Measurements from ENCODE around the gene TMEM132A. TPM values are rescaled to one million over a fixed set of nuclear protein-coding genes. Genes with fewer than 3 reads are reported as not detected.
A peak's percentile ranks its signal among the peaks of the same experiment; 100 is the strongest.

The TMEM132A gene
- total RNA-seq, 1 donor from 2014 or later = 164 TPM

DNA sequence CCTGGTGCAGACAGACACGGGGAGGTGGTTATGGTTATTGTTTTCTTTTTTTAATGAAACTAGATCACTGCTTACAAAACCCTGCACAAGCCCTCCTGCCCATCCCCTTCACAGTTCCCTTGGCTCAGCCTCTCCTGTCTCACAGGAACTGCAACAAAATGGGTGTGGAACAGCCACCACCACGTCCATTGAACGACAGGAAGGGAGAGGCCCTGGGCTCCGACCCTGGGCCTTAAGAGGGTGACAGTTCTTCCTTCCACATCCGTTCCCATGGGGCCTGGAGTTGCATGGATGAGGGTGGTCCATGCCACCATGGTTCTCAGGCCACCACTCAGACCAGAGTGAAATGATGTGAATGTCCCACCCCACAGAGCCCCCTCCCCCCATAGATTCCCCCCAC, 33.6 kb upstream of the TMEM132A start:
- Mint-ChIP-seq H3K27me3 (ENCODE audit: unreplicated experiment) (peaks cover 2% of the 10 kb centered on the region), H3K4me1 (ENCODE audit: unreplicated experiment) (no peaks in the 10 kb centered on the region), H3K9me3 (ENCODE audit: unreplicated experiment) (no peaks in the 10 kb centered on the region), H3K27ac (ENCODE audit: unreplicated experiment) (no peak overlapping the region), H3K36me3 (ENCODE audit: low read depth, unreplicated experiment) (peaks cover 26% of the 10 kb centered on the region), H3K4me3 (ENCODE audit: unreplicated experiment) (no peak overlapping the region)
- TF ChIP-seq, protein P1, sequence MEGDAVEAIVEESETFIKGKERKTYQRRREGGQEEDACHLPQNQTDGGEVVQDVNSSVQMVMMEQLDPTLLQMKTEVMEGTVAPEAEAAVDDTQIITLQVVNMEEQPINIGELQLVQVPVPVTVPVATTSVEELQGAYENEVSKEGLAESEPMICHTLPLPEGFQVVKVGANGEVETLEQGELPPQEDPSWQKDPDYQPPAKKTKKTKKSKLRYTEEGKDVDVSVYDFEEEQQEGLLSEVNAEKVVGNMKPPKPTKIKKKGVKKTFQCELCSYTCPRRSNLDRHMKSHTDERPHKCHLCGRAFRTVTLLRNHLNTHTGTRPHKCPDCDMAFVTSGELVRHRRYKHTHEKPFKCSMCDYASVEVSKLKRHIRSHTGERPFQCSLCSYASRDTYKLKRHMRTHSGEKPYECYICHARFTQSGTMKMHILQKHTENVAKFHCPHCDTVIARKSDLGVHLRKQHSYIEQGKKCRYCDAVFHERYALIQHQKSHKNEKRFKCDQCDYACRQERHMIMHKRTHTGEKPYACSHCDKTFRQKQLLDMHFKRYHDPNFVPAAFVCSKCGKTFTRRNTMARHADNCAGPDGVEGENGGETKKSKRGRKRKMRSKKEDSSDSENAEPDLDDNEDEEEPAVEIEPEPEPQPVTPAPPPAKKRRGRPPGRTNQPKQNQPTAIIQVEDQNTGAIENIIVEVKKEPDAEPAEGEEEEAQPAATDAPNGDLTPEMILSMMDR (IDR thresholded peaks at IDR 0.05; ENCODE audit: unreplicated experiment) = no peak
- no peak for DNase-seq (ENCODE audit: low spot score)

DNA sequence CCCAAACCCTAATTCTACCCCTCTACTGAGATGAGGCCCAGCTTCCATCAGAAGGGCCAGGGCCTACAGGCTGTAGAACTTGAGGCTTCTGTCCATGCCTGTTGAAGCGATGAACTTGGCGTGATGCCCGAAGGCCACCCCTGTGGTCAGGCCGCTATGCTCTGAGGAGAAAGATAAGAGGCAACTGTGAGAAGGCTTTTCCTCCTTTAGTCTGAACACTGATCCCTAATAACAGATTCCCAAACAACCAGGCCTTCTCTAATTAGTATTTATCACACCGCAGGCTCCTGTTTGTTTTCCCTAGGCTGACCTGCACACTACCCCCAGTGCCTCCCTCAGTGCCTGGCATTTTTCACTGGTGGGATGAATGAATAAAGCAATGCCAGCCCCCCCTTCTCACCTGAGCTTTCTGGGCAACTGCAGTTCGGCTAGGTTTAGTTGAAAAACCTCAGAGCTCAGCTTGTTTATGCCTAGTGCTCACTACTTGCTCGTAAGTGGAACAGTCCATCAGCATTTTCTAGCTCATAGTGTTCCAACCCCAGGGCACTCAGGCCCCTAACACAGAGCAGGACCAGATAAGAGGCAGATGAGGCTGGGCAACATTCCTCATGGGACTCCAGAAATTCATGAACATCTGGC, 33.0 kb upstream of the TMEM132A start:
- H3K36me3 Mint-ChIP-seq (ENCODE audit: low read depth, unreplicated experiment) = peaks cover 30% of the 10 kb centered on the region
- H3K9me3 Mint-ChIP-seq (ENCODE audit: unreplicated experiment) = no peaks in the 10 kb centered on the region
- DNase-seq (ENCODE audit: low spot score) = no peak
- H3K27ac Mint-ChIP-seq (ENCODE audit: unreplicated experiment) = no peak overlapping the region
- TF ChIP-seq, protein P1 (IDR thresholded peaks at IDR 0.05; ENCODE audit: unreplicated experiment) = no peak
- H3K4me3 Mint-ChIP-seq (ENCODE audit: unreplicated experiment) = no peak overlapping the region
- peaks cover 2% of the 10 kb centered on the region for H3K27me3 Mint-ChIP-seq (ENCODE audit: unreplicated experiment)
- no peaks in the 10 kb centered on the region for H3K4me1 Mint-ChIP-seq (ENCODE audit: unreplicated experiment)

DNA sequence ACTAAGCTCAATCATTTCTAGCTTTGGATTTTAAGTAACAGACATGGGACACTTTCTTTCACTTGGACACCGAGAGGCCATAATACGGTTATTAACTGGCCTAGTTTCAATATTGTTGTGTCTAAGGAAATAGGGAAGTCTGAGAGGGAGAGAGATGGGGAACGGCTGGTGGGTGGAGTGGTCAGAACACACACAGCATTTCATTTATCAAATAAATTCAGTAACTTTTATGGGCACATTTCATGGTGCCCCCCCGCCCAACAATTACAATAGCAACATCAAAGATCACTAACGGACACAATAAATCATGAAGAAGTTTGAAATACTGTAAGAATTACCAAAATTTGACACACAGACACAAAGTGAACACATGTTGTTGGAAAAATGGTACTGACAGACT, 28.6 kb upstream of the TMEM132A start:
- no peak overlapping the region for H3K27ac Mint-ChIP-seq (ENCODE audit: unreplicated experiment)
- no peaks in the 10 kb centered on the region for H3K27me3 Mint-ChIP-seq (ENCODE audit: unreplicated experiment)
- H3K4me3 Mint-ChIP-seq (ENCODE audit: unreplicated experiment) = no peak overlapping the region
- TF ChIP-seq, protein P1 (IDR thresholded peaks at IDR 0.05; ENCODE audit: unreplicated experiment) = no peak
- no peak for DNase-seq (ENCODE audit: low spot score)
- no peaks in the 10 kb centered on the region for H3K4me1 Mint-ChIP-seq (ENCODE audit: unreplicated experiment)
- peaks cover 49% of the 10 kb centered on the region for H3K36me3 Mint-ChIP-seq (ENCODE audit: low read depth, unreplicated experiment)
- H3K9me3 Mint-ChIP-seq (ENCODE audit: unreplicated experiment) = no peaks in the 10 kb centered on the region

DNA sequence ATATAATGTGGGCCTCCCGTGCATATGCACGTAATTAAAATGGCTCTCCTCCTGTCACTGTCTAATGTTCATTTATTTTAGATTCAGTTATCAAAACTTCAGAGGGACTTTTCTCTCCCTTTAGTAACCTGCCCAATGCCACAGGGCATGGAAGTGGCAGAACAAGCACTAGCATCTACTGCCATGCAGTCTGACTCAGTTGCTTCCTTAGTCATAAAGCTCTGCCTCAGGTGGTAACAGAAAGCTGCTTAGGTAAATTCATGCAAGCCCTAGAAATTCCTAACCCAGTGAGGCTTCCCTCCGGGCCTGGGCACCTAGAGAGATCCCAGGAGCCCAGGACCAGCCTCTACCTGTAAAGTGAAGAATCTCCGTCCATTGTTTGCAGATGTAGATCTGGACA, 26.8 kb upstream of the TMEM132A start:
- no peak for DNase-seq (ENCODE audit: low spot score)
- TF ChIP-seq, protein P1 (IDR thresholded peaks at IDR 0.05; ENCODE audit: unreplicated experiment) = no peak
- no peaks in the 10 kb centered on the region for H3K27me3 Mint-ChIP-seq (ENCODE audit: unreplicated experiment)
- no peak overlapping the region for H3K27ac Mint-ChIP-seq (ENCODE audit: unreplicated experiment)
- no peaks in the 10 kb centered on the region for H3K4me1 Mint-ChIP-seq (ENCODE audit: unreplicated experiment)
- peaks cover 51% of the 10 kb centered on the region for H3K36me3 Mint-ChIP-seq (ENCODE audit: low read depth, unreplicated experiment)
- H3K9me3 Mint-ChIP-seq (ENCODE audit: unreplicated experiment) = no peaks in the 10 kb centered on the region
- peak overlapping the region; percentile 8 for H3K4me3 Mint-ChIP-seq (ENCODE audit: unreplicated experiment)

DNA sequence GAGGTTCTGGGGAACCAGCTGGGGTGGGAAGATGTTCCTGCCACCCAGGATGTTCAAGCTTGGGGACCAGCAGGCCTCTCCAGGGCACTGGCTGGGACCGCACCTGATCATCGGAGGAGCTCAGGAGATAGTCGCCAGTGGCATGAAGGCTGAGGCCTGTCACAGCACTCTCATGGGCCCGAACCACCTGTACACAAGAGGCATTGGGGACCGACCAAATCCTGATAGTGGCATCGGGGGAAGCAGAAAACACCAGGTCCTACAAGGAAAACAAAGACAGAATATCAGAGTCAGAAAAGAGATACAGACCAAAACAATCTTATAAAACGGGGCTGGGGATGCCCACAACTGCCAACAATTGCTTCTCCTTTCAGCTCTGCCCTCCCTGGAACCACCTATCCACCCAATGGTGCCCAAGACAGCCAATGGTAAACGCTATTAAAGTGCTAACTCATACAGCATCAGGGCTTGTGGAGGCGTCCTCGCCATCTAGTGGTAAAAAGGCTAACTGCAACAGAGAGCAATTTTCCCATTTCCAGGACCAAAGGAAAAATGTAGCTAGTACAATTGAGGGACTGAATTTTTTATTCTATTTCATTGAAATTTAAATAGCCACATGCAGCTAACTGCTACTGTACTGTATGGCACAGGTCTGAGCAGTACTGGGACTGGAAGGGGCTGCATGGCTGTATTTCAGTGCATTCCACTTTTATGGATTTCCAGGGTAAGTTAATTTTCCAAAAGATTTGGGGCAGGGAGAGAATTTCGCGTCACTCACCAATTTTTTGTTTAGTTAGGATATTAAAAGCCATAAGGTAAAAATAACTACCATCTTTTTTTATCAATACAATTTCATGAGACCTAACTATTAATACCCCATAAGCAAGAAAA, 25.0 kb upstream of the TMEM132A start:
- Mint-ChIP-seq H3K27me3 (ENCODE audit: unreplicated experiment) (no peaks in the 10 kb centered on the region), H3K9me3 (ENCODE audit: unreplicated experiment) (no peaks in the 10 kb centered on the region), H3K4me3 (ENCODE audit: unreplicated experiment) (no peak overlapping the region), H3K27ac (ENCODE audit: unreplicated experiment) (no peak overlapping the region), H3K36me3 (ENCODE audit: low read depth, unreplicated experiment) (peaks cover 52% of the 10 kb centered on the region), H3K4me1 (ENCODE audit: unreplicated experiment) (peaks cover 4% of the 10 kb centered on the region)
- peak; percentile 62 for DNase-seq (ENCODE audit: low spot score)
- TF ChIP-seq, protein P1 (IDR thresholded peaks at IDR 0.05; ENCODE audit: unreplicated experiment) = peak; percentile 88

All from endothelial cell (in vitro differentiated cells).